ENCODE results near the gene ELOVL7.

GRCh38 chr5:60754495-60754894, 89.6 kb downstream of the ELOVL7 start:
- no peak for TF ChIP-seq NANOG (IDR thresholded peaks at IDR 0.05; ENCODE audit: insufficient read depth, low read depth, low read length, poor library complexity, severe bottlenecking)
- no peak for TF ChIP-seq CTCF (IDR thresholded peaks at IDR 0.05; ENCODE audit: control extremely low read depth in 1 of 3, insufficient read depth in 1 of 3, low read depth in 1 of 3, low read length in 3 of 3)
- no peak for TF ChIP-seq EZH2 (IDR thresholded peaks at IDR 0.05; ENCODE audit: low read depth, low read length, severe bottlenecking)
- no peak for TF ChIP-seq POLR2A (IDR thresholded peaks at IDR 0.05; ENCODE audit: control extremely low read depth in 1 of 2, low read depth in 2 of 2, low read length in 2 of 2)
- no peak for TF ChIP-seq MAX (IDR thresholded peaks at IDR 0.05)
- TF ChIP-seq EGR1 (IDR thresholded peaks at IDR 0.05; ENCODE audit: borderline replicate concordance, low read depth, low read length), result no peak
- no peak for TF ChIP-seq RNF2 (IDR thresholded peaks at IDR 0.05; ENCODE audit: borderline replicate concordance, low read depth, low read length, missing control alignments, poor library complexity, severe bottlenecking)
- no peak for TF ChIP-seq HDAC2 (IDR thresholded peaks at IDR 0.05; ENCODE audit: borderline replicate concordance in 1 of 2, low read depth in 2 of 2, low read length in 2 of 2)
- TF ChIP-seq POLR2AphosphoS5 (IDR thresholded peaks at IDR 0.05; ENCODE audit: low read depth, low read length), result no peak
- TF ChIP-seq E2F6 (IDR thresholded peaks at IDR 0.05), result no peak
- TF ChIP-seq RAD21 (IDR thresholded peaks at IDR 0.05 in 1 of 2, conservative IDR thresholded peaks at IDR 0.05 in 1 of 2; ENCODE audit: low read depth in 2 of 2, low read length in 2 of 2), result no peak
- no peak for TF ChIP-seq JUN (IDR thresholded peaks at IDR 0.05; ENCODE audit: low read depth, low read length)
- no peak for TF ChIP-seq CBX8 (IDR thresholded peaks at IDR 0.05; ENCODE audit: borderline replicate concordance, low read depth, low read length)
